Measurements from ENCODE around the gene ARNT2.

ARNT2 gene

DNA sequence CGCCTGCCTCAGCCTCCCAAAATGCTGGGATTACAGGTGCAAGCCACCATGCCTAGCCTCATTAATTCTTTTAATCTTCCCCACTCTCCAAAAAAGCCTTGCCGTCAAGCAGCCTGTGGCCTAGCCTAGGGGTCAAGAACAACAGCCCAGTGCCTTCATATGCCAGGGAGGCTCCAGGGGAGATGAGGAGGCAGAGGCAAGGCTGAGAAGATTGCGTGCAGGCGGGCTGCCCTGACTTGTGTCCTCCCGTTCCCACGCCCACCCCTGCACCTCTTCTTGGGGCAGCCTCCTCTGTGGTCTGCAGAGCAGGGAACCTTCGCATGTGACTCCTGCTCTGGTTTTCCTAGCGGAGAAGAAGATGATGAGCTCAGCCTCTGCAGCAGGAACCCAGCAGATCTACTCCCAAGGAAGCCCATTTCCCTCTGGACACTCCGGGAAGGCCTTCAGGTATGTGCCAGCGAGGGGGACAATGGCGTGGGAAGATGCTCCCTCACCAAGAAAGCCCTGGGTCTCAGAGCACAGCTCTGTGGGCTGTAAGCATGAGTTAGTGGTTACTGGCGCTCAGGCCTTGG is 172.4 kb downstream of the ARNT2 start:
- DNase-seq (ENCODE audit: low read depth) = no peak

DNA sequence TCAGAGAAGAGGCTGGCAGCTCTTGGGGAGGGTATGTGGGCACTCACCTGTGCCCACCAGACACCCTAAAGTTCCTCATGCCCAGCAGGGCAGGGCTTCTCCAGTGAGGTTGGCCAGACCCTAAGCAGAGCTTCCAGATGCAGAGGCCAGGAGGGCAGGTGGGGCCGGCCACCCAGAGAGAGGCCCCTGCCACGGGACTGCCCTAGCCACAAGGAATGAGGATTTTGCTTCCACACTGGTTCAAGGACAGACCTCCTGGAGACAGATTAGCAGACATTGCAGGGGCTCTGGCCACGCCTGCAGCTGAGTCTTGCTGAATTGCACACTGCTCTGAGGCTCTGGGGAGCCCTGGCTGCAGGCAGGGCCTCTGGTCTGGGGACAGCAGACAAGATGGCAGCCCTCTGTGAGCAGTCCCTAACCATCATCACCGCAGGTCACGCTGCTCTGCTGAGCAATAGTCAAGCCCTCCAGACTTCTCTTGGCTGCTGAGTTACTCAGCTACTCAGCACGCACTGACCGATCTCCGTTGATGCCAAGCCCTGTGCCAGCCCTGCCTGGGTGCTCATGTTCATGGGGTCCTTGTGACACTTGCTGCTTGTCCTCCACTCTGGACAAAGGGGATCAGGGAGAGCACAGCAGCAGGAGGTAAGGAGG is 173.5 kb downstream of the ARNT2 start:
- DNase-seq (ENCODE audit: low read depth) = no peak

DNA sequence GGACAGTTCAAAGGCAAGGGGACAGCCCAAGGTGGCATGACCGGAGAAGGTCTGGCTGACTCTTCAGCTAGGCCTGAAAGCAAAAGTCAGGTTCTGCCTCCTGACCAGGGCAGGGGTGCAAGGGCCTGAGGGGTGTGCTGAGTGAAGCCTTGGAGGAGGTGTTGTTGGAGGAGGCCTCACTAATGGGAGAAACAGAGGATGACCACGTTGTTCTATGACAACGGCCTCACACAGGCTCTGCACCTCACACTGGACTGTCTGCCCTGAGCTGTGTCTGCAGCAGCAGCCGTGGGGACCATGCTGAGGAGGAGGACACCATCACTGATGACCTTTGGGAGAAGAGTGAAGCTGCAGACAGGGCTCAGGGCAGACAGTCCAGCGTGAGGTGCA is 174.0 kb downstream of the ARNT2 start:
- DNase-seq (ENCODE audit: low read depth) = no peak

DNA sequence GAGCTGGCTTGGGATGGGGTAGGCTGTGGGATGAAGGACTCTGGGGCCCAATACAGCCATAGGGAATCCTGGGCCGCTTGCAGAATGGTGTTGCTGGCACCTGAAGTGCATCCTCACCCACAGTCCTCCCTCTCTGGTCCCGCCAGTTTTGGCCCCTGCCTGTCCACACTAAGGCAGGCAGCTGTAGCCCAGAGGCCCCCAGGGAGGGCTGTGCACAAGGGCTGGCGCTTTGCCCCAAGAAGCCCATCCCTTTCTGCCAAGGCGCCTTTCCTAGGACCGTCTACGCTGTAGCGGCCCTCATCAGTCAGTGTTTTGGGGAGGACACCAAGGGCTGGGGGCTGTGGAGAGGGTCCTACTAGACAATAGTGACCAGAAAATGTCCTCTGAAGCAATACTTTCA is 174.7 kb downstream of the ARNT2 start:
- DNase-seq (ENCODE audit: low read depth) = no peak

DNA sequence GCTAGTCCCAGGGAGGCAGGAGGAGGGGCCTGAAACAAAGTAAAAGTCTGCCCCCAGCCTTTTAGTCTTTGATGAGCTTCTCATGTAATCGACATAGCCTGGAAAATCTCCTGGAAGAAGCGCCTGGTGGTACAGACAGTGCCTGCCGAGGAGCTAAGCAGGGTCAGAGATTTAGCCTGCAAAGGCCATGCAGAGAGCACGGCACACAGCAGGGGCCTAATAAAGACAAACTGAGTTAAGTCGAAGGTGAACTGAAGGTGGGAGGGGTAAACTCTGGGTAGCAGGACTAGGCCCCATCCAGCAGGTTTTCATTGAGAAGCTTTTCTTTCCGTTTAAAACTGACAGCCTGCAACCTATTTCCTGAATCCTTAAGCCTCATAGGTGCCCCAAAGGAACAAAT is 175.4 kb downstream of the ARNT2 start:
- DNase-seq (ENCODE audit: low read depth) = no peak

DNA sequence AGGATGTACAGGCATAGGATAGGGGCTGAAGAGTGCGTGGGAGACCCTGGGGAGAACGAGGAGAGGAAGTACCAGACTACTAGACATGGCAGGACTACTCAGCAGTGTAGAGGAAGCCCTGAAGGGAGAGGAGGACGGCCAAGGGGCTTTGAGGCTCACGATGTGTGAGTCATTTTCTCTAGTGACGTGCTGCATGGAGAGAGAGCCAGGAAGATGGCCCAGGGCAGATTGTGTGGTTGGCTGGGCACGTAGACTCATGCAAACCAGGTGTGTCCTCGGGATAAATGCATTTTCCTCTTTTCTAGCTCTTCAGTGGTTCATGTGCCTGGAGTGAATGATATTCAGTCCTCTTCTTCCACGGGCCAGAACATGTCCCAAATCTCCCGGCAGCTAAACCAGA is 175.9 kb downstream of the ARNT2 start:
- DNase-seq (ENCODE audit: low read depth) = no peak

DNA sequence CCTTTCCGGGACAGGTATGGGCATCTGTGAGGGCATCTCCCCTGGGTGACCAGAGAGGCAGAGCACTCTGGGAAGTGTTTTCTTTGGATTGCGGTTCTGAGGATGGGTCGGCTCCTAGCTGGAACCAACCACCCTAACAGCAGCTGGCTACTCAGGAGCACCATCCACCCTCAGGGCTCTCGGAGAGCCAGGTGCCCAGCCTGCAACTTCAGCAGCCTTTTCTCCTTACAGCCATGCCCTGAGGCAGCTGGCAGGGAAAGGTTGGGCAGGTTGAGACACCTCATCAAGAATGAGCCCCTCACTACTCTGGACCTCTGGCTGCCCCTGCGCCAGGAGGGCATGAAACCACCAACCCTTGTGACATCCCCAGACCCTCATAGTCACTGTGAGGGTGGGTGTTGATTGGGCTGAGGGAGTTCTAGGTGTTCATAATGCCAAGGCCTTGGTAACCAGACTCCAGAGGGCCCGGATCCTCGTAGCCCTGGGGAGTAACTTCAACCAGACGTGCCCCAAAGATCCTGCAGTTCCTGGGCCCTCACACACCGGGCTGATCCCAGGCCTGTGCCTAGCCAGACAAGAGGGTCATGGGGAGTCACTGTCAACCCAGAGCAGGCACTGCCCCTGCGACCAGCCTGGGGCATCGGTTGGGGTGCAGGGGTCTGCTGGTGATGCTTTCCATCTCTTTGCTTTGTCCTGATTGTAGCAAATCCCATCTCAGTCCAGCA is 176.5 kb downstream of the ARNT2 start:
- no peak for DNase-seq (ENCODE audit: low read depth)

DNA sequence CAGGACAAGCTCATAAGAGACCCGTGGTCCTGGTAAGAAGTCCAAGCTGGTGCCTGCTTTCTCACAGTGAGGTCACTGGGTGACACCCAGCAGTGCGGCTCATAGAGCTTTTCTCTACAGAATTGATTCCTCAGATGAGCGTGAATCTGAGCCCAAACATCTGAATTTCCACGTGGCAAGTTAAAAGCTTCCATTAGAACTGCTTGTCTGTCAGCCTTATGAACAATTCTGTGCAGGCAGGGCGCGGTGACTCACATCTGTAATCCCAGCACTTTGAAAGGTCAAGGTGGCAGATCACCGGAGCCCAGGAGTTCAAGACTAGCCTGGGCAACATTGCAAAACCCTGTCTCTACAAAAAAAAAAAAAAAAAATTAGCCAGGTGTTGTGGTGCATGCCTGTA is 177.8 kb downstream of the ARNT2 start:
- DNase-seq (ENCODE audit: low read depth) = no peak

DNA sequence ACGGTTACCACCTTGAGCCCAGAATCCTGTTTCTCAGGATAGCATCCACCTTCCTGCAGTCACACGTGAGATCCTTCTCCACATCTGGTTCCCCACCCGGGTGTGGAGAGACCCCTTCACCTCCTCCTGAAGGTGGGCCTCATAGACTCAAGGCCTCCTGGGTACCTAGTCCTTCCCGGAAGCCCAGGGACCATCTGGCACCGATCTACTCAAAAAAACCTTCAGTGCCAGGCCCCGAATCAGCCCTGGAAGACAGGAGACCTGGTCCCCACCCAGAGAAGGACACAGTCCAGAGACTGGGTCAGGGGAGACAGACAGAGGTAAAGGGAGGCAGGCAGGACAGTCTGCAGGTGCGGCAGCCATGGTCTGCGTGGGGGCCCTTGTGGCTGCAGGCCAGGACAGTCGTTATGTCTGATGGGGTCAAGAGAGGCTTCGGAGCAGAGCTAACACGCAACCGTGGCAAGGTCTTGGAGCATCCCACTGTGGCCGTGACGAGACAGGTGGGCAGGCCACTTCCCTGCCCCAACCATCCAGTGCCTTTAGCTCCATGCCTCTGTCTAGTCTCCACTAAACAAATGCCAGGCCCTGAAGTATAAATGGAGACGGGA is 178.7 kb downstream of the ARNT2 start:
- DNase-seq (ENCODE audit: low read depth) = no peak

DNA sequence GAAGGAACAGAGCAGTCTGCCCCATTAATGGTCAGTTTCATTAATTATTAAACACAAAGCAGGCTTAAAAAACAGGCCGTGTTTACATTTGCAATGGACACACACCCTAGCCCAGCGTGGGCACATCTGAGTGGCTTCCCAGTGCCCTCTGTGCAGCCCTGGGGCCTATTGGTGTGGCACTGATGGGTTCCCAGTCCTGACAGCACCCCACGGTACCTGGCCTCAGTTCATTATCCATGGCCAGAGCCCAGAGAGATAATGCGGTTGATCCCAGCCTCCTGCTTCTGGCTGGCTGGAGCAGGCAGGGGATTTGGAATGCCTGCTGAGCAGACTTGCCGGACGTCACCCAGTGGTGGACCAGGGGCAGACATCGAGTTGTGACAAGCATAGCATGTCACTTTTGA is 180.4 kb downstream of the ARNT2 start:
- DNase-seq (ENCODE audit: low read depth) = no peak

DNA sequence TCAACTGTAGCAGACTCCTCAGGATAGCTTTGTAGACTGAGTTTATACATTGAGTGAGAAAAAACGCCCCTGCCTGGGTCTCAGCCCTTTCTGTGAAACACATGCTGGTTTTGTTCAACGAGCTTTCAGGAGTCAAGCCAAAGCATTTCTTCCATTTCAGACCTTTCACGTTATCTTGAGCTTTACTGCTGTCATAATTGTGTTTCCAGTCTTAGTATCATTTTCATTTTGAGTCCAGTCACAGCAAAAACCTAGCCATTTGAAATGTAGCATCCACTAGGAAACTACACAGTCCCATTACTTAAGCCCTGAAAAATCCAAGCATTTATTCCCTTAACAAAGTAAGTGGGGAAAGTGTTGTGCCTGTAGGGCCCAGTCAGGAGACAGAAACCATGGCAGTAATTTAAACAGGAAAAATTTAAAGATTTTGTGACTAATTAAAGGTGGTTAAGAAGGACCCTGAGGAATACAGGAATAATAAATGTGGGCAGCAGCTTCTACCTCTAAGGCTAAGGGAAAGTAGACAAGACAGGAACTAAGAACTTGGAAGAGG is 180.9 kb downstream of the ARNT2 start:
- no peak for DNase-seq (ENCODE audit: low read depth)

DNA sequence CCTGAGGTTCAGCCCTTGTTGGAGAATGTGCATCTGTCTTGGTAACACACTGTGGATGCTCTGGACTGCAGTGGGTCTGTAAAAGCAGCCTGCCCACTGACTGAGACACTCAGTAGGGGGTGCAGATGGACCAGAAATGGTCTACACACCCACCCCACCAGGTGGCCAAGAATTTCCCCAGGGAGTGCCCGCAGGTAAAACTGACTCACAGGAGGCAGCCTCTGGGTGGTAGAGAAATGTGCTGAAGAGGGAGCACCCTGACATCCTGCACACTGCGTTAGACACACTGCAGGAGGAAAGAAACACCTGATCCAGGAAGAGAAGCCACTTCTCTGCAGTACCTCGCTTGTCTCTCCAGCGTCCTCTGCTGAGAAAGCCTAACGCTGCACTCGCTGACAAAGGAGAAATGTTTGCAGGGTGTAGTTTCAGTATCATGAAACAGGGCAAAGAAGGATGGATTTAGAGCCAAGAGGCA is 181.4 kb downstream of the ARNT2 start:
- no peak for DNase-seq (ENCODE audit: low read depth)

DNA sequence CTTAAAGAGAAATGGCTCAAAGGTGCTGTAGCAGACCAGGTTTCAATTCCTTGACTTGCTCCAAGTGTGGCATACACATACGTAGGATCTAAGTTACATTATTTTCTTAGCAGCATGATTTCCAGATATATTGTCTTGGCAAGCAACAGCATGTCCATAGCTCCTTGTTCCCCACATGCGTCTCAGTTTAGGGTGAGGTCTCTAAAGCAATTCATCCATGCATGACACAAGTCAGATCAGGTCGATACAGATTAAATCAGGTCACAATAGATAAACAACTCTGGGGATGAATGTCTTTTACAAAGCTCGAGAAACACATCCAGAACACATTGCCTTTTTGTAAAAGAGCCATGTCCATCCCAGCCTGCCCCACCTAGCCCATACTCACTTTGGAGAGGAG is 182.0 kb downstream of the ARNT2 start:
- no peak for DNase-seq (ENCODE audit: low read depth)

DNA sequence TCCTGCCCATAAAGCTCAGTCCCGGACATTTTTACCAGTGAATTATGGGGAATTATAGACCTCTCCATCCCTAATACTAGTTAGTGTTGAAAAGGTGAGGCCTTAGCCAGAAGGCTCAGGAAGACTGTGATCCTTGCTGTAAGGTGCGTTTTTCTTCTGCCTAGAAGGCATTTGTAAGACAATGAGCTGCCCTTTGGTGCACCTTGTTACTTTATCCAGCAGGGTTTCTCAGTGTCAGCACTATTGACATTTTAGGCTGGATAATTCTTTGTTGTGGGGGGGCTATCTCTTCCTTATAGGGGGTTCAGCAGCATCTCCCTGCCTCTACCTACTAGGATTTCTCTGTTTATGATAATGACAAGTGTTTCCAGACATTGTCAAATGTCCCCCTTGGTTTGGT is 182.8 kb downstream of the ARNT2 start:
- DNase-seq (ENCODE audit: low read depth) = no peak

DNA sequence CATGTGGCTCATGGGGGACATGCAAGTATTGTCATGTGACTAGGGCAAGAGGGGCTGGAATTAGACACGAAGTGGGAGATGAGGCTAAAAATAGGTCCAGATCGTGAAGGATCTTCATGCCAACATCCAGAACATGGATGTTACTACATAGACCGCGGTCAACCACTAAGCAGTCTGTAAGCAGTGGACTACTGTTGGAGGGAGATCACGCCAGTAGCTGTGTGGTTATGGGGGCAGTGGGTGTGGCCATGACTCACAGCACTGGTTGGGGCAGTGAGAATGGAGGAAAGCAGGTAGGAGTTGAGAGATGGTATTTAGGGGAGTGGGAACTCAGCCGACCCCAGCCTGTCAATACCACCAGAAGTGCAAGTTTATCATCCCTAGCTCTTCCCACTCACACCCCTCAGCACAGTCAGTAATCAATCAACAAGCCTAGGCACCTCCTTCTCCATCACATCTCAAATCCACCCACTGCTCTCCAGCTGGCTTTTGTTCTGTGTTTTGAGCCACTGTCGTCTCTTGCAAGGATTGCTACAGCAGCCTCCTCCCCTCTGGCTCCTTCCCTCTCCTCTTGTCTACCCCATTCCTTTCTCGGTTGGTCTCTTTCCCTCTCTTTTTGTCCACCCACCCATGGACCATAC is 183.8 kb downstream of the ARNT2 start:
- DNase-seq (ENCODE audit: low read depth) = no peak

DNA sequence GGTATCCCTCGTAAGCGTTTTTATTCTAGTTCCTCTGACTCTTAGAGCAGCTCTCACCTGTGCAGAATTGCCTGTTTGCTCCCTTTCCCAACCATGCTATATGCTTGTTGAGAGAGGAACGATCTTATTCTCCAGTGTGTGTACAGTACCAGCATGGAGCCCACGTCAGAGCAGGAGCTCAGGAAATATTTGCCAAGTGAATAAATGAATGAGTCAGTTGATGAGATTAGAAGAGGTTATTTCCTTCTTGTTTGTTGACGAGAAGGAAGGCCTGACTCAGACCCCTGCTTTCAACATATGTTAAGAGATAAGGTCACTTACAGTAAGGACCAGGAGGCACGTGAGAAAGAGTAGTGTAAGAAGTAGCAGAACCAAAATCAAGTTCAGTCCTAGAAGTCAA is 184.6 kb downstream of the ARNT2 start:
- no peak for DNase-seq (ENCODE audit: low read depth)

DNA sequence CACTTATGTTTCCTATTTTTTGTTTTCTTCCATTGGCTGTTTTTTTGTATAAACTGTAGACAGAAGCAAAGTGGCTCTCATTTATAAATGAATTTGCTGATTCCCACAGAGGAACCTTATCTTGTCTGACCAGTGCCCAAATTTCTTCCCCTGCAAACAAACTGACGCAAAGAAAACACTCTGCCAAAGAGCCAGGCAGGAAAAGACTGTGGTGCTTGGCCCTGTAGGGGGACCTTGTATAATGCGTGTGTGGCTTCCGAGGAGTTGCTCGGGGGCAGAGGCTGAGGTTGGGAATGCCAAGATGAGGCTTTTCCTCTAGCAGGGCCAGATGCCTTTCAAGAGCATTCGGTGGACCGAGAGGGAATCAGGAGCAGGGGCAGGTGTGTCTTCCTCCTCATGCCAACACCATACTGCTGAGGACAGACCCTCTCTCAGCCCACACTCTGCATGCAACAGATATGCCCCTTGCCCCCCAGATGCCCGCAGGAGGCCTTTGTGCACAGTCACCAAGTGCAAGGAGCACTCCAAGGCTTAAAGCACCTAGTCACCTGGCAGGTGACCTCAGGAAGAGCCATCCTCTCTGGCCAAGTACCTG is 186.7 kb downstream of the ARNT2 start:
- no peak for DNase-seq (ENCODE audit: low read depth)

DNA sequence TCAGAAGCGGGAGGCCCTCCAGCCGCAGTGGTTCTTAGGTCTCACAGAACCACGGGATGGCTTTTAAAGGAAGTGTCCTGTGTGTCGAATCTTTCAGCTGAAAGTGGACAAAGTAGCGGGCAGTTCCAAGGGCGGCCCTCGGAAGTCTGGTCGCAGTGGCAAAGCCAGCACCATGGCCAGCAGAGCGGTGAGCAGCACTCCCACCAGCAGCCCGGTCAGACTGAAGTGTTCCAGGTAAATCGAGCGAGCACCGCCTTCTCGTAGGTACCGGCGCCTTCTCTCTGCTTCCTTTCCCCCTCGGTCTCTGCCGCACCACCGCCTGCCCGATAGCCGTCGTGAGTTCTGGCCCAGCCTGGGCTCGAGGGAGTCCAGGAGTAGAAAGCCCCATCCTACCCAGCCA is 187.3 kb downstream of the ARNT2 start:
- no peak for DNase-seq (ENCODE audit: low read depth)

DNA sequence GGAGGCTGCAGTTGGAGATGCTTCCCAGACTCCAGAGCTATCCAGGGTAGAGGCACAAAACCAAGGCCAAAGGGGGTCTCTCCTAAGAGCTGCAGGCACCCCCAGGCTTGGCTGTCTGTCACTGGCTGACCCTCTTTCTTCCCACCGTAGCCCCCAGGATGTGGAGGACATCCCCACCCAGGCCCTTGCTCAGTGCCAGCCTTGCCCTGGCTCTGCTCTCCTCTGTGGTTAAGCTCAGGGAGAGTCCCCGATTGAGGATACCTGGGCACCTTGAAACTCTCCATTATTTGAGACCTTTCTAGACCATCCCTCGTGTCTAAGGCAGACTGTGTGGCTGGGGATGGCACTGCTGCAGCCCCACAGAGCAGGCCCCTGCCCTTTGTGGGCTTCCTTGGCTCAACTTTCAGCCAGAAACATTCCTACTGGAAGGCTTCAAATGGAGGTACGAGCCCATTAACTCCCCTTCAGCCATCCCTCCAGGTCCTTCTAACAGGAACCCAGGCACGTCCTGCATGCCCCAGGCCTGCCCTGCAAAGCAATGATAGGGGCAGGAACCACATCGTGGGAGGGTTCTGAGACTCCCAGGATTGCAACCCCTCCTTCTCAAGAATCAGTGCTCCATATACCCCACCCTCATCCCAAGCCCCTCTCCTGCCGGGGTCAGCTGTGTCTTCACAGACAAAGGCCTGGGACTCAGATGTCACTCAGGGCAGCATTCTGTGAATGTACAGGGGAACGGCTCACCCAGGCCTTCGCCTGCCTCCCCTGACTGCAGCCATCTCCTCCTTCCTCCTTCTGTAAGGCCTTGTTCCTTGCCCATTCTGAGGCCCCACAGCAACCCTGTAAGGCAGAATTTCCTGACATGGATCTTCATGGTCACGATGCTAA is 188.0 kb downstream of the ARNT2 start:
- no peak for DNase-seq (ENCODE audit: low read depth)

DNA sequence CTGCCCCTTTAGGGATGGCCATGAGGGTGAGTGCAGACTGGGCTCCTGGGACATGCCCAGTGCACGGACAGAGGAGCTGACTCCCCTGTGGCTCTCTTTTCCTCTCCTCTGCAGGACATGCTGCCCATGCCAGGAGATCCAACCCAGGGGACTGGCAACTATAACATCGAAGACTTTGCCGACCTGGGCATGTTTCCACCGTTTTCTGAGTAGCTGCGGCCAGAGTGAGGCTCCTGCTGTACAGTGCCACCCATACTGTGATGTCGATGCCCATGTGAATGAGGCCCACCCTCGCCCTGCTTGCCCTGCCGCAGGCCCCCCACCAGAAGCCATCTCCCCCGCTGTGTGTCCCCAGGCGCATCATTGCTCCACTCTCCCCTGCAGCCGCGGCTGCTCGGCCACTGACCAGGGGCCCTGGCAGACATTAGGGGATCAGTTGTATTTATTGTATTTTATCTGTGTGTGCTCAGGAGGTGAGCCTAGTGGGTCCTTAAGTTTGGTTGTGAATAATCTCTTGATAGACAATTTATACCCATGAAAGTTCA is 189.4 kb downstream of the ARNT2 start:
- DNase-seq (ENCODE audit: low read depth) = no peak

Data from stimulated activated CD8-positive, alpha-beta memory T cell treated with anti-CD3 and anti-CD28 coated beads, Interleukin-15, amount 100 ng/mL, for 1 hour (primary cell).